Fibroblast of skin of left biceps (primary cell): ENCODE measurements around the gene STK40.

Experiments used
- DNase-seq, 2 experiments: peaks; one replicate each; pipeline ENCODE4 v3.0.0-alpha.2; 2013; ENCODE audit warnings: low read depth in 2 of 2

The STK40 gene

DNA sequence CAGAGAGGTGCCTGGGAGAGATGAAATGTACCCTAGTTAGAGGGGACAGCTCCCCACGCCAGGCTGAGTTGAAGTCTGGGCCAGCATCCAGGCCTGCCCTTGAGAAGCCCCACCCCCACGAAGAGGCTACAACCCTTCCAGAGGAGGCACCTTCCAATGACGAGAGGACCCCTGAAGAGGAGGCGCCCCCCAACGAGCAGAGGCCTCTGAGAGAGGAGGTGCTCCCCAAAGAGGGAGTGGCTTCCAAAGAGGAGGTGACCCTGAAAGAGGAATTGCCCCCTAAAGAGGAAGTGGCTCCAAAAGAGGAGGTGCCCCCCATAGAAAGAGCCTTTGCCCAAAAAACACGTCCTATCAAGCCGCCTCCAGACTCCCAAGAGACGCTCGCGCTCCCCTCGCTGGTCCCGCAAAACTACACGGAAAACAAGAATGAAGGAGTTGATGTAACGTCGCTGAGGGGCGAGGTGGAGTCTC is 65.4 kb downstream of the STK40 start:
- no peak for DNase-seq

GRCh38 chr1:36309397-36309796 is 76.3 kb downstream of the STK40 start:
- no peak for DNase-seq

DNA sequence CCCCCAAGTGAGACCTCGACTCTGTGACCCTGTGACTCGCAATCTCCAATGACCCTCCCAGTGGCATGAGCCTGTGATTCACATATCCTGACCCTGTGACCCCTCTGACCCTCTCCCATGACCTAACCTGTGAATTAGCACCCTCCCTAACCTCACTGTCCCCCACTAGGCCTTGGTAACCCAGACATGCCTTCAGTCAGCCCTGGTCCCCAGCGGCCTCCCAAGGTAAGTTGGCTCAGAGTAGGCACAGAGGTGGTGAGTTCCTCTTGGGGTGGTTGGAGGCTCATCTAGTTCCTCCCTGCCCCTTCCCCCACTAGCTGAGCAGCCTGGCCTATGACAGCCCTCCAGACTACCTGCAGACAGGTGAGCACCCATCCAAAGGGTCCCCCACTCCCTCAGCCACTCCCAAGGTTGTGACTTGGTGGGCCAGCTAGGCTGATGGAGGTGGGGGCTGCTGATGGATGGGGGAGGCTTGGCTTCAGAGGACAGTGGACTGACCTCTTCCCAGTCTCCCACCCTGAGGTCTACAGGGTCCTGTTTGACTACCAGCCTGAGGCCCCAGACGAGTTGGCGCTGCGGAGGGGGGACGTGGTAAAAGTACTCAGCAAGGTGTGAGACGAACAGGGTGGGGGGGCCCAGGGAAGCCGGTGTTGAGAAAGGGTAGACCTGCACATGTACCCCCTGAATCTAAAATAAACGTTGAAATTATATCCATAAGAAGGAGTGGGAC is 78.0 kb downstream of the STK40 start:
- DNase-seq = no peak

GRCh38 chr1:36306902-36307456 is 78.7 kb downstream of the STK40 start:
- peak; percentile 61 to 70 for DNase-seq

GRCh38 chr1:36306210-36306901 is 79.4 kb downstream of the STK40 start, which contains the start of gene SH3D21:
Gene SH3D21 (plus strand): TSS chr1:36306368. CDS start chr1:36306421, 53 bp downstream.
- no peak for DNase-seq

DNA sequence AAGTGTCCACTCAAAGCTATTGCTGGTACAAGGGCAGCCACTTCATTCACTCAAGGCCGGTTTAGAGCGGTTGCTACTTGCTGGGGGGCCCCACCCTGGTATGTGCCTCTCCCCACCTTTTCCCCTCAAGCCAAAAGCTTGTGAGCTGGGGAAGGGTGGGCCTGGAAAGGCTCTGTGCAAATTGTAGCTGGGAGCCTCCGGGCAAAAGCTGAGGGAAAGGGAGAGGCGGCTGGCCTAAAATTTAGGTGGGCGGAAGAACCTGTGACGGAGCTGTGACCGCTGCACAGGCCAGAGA is 79.9 kb downstream of the STK40 start:
- no peak for DNase-seq

GRCh38 chr1:36304970-36305914 is 80.5 kb downstream of the STK40 start:
- DNase-seq = no peak

- no peak for DNase-seq
Measured at GRCh38 chr1:36304521-36304920, 81.2 kb downstream of the STK40 start.

- no peak for DNase-seq
Measured at GRCh38 chr1:36303650-36304360, 81.9 kb downstream of the STK40 start.

- DNase-seq = no peak
Measured at GRCh38 chr1:36303244-36303643, 82.5 kb downstream of the STK40 start.

DNA sequence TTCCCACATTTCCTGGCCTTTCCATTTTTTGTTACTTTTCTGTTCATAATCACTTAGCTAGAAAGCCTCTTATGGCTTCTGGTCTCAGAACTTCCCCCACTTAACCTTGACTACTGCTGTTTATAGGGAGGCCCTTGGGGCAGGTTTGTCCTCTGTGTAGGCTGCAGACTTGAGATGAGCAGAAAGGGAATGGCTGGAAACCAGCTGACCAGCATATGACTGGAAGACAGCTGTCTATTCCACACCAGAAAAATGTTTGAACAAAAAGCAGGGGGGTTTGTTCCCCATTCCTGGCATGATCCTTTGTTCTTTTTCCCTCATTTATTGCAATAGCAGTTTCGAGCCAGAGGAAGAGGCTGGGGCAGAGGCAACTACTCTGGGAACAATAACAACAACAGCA is 84.5 kb downstream of the STK40 start:
- DNase-seq = no peak

- DNase-seq = no peak
Measured at GRCh38 chr1:36300526-36300925, 85.2 kb downstream of the STK40 start.

DNA sequence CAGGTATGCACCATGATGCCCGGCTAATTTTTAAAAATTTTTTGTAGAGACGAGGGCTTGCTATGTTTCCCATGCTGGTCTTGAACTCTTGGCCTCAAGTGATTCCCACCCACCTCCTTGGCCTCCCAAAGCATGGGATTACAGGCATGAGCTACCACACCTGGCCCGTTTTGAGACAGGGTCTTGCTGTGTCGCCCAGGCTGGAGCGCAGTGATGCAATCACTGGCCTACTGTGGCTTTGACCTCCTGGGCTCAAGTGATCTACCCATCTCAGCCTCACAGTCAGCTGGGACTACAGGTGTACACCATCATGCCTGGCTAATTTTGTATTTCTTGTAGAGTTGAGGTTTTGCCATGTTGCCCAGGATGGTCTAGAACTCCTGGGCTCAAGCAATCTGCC is 87.1 kb downstream of the STK40 start:
- DNase-seq = no peak

DNA sequence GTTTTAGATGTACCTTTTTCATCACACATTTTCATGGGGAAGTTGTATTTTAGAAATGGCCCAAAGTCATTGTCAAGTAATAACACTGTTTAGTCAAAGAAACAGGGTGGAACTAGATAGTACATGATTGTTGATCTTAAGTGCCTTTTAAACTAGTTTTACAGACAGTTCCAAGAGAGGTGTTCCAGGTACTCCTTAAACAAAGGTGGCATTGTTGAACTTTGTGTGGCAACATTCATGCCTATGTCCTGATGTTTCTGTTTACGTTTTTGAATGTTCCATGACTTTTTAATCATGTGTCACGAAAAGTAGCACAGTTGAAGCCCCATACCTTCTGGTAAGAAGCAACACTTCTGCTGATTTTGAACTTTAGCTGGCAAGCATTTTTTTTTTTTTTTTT is 88.7 kb downstream of the STK40 start:
- no peak for DNase-seq

GRCh38 chr1:36295390-36295789 is 90.3 kb downstream of the STK40 start:
- DNase-seq = no peak
